Vagina (tissue), 2 donors: ENCODE data around the gene RALGAPA2.

ENCODE experiments used
- CTCF ChIP-seq, 3 experiments: fragments of 450-650 bp in 2 of 3; fragments of 200-600 bp in 1 of 3; sonication (generic) in 1 of 3; IDR thresholded peaks; one replicate each; pipeline ENCODE4 v1.5.1; 2017 to 2019; ENCODE audit warnings: antibody characterized with exemption in 3 of 3, mild to moderate bottlenecking in 2 of 3, moderate library complexity in 2 of 3
- POLR2A ChIP-seq, 2 donors: fragments of 450-650 bp; IDR thresholded peaks; one replicate each; pipeline ENCODE4 v1.6.1; 2017; ENCODE audit warnings: antibody characterized with exemption in 2 of 2, mild to moderate bottlenecking in 2 of 2, moderate library complexity in 2 of 2
- POLR2AphosphoS5 ChIP-seq, 2 donors: sonication (generic); formaldehyde crosslinking; IDR thresholded peaks; one replicate each; pipeline ENCODE4 v1.9.0; 2017; ENCODE audit warnings: antibody characterized with exemption in 2 of 2, mild to moderate bottlenecking in 2 of 2, low read depth in 1 of 2; ENCODE audit not compliant: insufficient read depth in 1 of 2

DNA sequence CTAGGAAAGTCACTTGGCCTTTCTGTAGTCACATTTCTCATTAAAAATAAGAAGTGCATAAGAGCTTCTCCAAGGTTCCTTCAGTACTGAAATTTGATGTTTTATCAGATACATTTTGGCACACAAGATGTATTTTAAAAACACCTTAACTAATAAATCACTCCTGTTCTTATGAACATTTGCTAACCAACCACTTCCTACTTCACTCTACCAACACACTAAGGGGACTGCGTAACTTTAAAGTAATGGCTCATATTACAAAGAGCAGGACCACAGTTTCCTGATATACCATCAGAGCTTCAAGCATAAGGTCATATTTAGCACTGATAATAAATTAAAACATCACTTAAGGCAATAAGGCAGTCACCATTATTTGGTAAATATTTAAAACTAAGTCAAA is 104.4 kb downstream of the RALGAPA2 start:
- no peak for TF ChIP-seq CTCF (IDR thresholded peaks at IDR 0.05)
- TF ChIP-seq POLR2A (IDR thresholded peaks at IDR 0.05), result no peak
- TF ChIP-seq POLR2AphosphoS5 (IDR thresholded peaks at IDR 0.05; ENCODE audit: insufficient read depth in 1 of 2, low read depth in 1 of 2), result no peak
